Activated naive CD4-positive, alpha-beta T cell treated with anti-CD3 and anti-CD28 coated beads, Interleukin-2, amount 10 ng/mL, durations not matched to agents 7 days and 5 days (primary cell): ENCODE data around the gene CLDN16.

ENCODE experiments used
- CTCF ChIA-PET: fragments of 350-600 bp; sonication (Branson Sonifier 250); formaldehyde crosslinking; loops from one replicate; lab custom pipeline; 2021; ENCODE audit warnings: antibody characterized with exemption; lab: Charles Lee
- DNase-seq: peaks from one replicate; pipeline ENCODE4 v3.0.0-alpha.2; 2020
- H3K27ac Mint-ChIP-seq: one replicate; pipeline ENCODE4 v1.8.0; 2021; ENCODE audit warnings: mild to moderate bottlenecking, moderate library complexity, mixed read lengths
- H3K27me3 Mint-ChIP-seq: one replicate; pipeline ENCODE4 v1.8.0; 2021; ENCODE audit warnings: mild to moderate bottlenecking, mixed read lengths
- H3K36me3 Mint-ChIP-seq: one replicate; pipeline ENCODE4 v1.8.0; 2021; ENCODE audit warnings: mixed read lengths
- H3K4me1 Mint-ChIP-seq: one replicate; pipeline ENCODE4 v1.8.0; 2021; ENCODE audit warnings: mixed read lengths
- H3K4me3 Mint-ChIP-seq: one replicate; pipeline ENCODE4 v1.8.0; 2021; ENCODE audit warnings: mild to moderate bottlenecking, moderate library complexity, mixed read lengths
- H3K9me3 Mint-ChIP-seq: one replicate; pipeline ENCODE4 v1.8.0; 2021; ENCODE audit warnings: mixed read lengths

CLDN16 gene, protein sequence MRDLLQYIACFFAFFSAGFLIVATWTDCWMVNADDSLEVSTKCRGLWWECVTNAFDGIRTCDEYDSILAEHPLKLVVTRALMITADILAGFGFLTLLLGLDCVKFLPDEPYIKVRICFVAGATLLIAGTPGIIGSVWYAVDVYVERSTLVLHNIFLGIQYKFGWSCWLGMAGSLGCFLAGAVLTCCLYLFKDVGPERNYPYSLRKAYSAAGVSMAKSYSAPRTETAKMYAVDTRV

DNA sequence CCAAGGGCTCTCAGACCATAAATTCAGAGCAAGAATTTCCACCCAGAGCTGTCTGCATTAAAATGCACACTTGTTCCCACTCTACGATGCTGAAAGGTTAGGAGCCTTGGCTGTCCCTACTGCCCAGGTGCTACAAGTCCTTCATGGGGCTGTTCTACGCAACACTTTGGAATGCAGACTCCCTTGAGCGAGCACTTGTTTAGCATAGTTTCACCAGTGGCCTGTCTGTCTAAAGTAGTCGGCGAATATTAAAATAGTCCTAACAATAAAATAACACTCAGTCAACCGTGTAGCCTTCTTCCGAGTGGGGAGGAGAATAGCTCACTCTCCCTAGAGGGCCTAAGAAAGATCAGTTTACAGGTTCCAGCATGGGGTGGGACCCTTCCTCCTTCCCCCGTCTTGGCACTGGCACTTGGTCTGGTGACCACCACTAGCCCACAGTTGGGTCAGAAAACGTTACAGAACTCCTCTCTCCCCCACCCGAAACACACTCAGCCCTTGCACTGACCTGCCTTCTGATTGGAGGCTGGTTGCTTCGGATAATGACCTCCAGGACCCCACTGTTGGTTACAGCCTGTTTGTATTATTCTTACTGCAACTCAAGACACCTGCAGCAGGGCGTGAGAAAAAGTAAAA lies at the start of gene CLDN16:
TSS of gene CLDN16 (plus strand) at position 586 of the 636 bp plus-strand sequence. CDS start 167 bp downstream, outside the sequence.
- no peaks in the 10 kb centered on the region for H3K36me3 Mint-ChIP-seq
- CTCF ChIA-PET: no interaction called here
- no peak within 1 kb of the TSS for H3K4me3 Mint-ChIP-seq
- no peaks in the 10 kb centered on the region for H3K27me3 Mint-ChIP-seq
- no peaks in the 10 kb centered on the region for H3K4me1 Mint-ChIP-seq
- no peak within 1 kb of the TSS for H3K27ac Mint-ChIP-seq
- DNase-seq: no peak
- H3K9me3 Mint-ChIP-seq: no peaks in the 10 kb centered on the region

- no peak for DNase-seq
- H3K4me3 Mint-ChIP-seq: no peak overlapping the region
- H3K4me1 Mint-ChIP-seq: no peaks in the 10 kb centered on the region
- CTCF ChIA-PET: interaction anchor here (0.6 to 1.4 kb wide), 3 partner anchors 13 to 825 kb away, joined by 3 to 4 read pairs (median 3); partner anchors contain the start of gene CLDN1
- no peaks in the 10 kb centered on the region for H3K9me3 Mint-ChIP-seq
- H3K36me3 Mint-ChIP-seq: no peaks in the 10 kb centered on the region
- no peaks in the 10 kb centered on the region for H3K27me3 Mint-ChIP-seq
- no peak overlapping the region for H3K27ac Mint-ChIP-seq
These were observed 49.2 kb upstream of the CLDN16 start for GRCh38 chr3:190338717-190339116.

GRCh38 chr3:190339130-190339529 lies 48.8 kb upstream of the CLDN16 start:
- CTCF ChIA-PET: interaction anchor here (1.0 to 1.4 kb wide), 2 partner anchors 14 to 17 kb away, joined by 3 to 4 read pairs; partner anchors contain the start of gene CLDN1
- H3K36me3 Mint-ChIP-seq: no peaks in the 10 kb centered on the region
- H3K27me3 Mint-ChIP-seq: no peaks in the 10 kb centered on the region
- no peak for DNase-seq
- no peaks in the 10 kb centered on the region for H3K4me1 Mint-ChIP-seq
- no peak overlapping the region for H3K27ac Mint-ChIP-seq
- H3K9me3 Mint-ChIP-seq: no peaks in the 10 kb centered on the region
- no peak overlapping the region for H3K4me3 Mint-ChIP-seq

- H3K27me3 Mint-ChIP-seq: no peaks in the 10 kb centered on the region
- no peak for DNase-seq
- no peaks in the 10 kb centered on the region for H3K36me3 Mint-ChIP-seq
- CTCF ChIA-PET: interaction anchor here (1.2 kb wide), 1 partner anchor 19 kb away, joined by 3 read pairs; no protein-coding TSS in a partner anchor
- H3K27ac Mint-ChIP-seq: no peak overlapping the region
- no peaks in the 10 kb centered on the region for H3K9me3 Mint-ChIP-seq
- H3K4me3 Mint-ChIP-seq: no peak overlapping the region
- H3K4me1 Mint-ChIP-seq: no peaks in the 10 kb centered on the region
These were observed 47.9 kb upstream of the CLDN16 start for GRCh38 chr3:190340071-190340470.

- no peak for DNase-seq
- Mint-ChIP-seq H3K4me1 (no peaks in the 10 kb centered on the region), H3K27ac (no peak overlapping the region), H3K27me3 (no peaks in the 10 kb centered on the region), H3K9me3 (no peaks in the 10 kb centered on the region), H3K4me3 (no peak overlapping the region), H3K36me3 (no peaks in the 10 kb centered on the region)
- CTCF ChIA-PET: interaction anchor here (0.7 kb wide), 1 partner anchor 18 kb away, joined by 3 read pairs; no protein-coding TSS in a partner anchor
These were observed 42.7 kb upstream of the CLDN16 start for GRCh38 chr3:190345027-190345821.

- Mint-ChIP-seq H3K4me3 (no peak overlapping the region), H3K9me3 (no peaks in the 10 kb centered on the region), H3K27me3 (no peaks in the 10 kb centered on the region), H3K36me3 (no peaks in the 10 kb centered on the region), H3K27ac (no peak overlapping the region), H3K4me1 (no peaks in the 10 kb centered on the region)
- CTCF ChIA-PET: no interaction called here
- no peak for DNase-seq
These were observed 42.1 kb upstream of the CLDN16 start for GRCh38 chr3:190345878-190346277.

GRCh38 chr3:190346541-190346940 lies 41.4 kb upstream of the CLDN16 start:
- Mint-ChIP-seq H3K4me3 (no peak overlapping the region), H3K27ac (no peak overlapping the region), H3K27me3 (no peaks in the 10 kb centered on the region), H3K4me1 (no peaks in the 10 kb centered on the region), H3K9me3 (no peaks in the 10 kb centered on the region), H3K36me3 (no peaks in the 10 kb centered on the region)
- CTCF ChIA-PET: no interaction called here
- no peak for DNase-seq

GRCh38 chr3:190352861-190353457 lies 35.0 kb upstream of the CLDN16 start:
- DNase-seq: no peak
- Mint-ChIP-seq H3K9me3 (no peaks in the 10 kb centered on the region), H3K36me3 (no peaks in the 10 kb centered on the region), H3K4me3 (no peak overlapping the region), H3K4me1 (no peaks in the 10 kb centered on the region), H3K27me3 (no peaks in the 10 kb centered on the region), H3K27ac (no peak overlapping the region)
- CTCF ChIA-PET: no interaction called here

GRCh38 chr3:190356246-190356645 lies 31.7 kb upstream of the CLDN16 start:
- Mint-ChIP-seq H3K9me3 (no peaks in the 10 kb centered on the region), H3K27me3 (no peaks in the 10 kb centered on the region), H3K4me3 (no peak overlapping the region), H3K4me1 (no peaks in the 10 kb centered on the region), H3K36me3 (no peaks in the 10 kb centered on the region), H3K27ac (no peak overlapping the region)
- CTCF ChIA-PET: no interaction called here
- no peak for DNase-seq

GRCh38 chr3:190357468-190357867 lies 30.5 kb upstream of the CLDN16 start:
- Mint-ChIP-seq H3K4me3 (no peak overlapping the region), H3K27me3 (no peaks in the 10 kb centered on the region), H3K27ac (no peak overlapping the region), H3K36me3 (no peaks in the 10 kb centered on the region), H3K9me3 (no peaks in the 10 kb centered on the region), H3K4me1 (no peaks in the 10 kb centered on the region)
- CTCF ChIA-PET: no interaction called here
- DNase-seq: no peak

DNA sequence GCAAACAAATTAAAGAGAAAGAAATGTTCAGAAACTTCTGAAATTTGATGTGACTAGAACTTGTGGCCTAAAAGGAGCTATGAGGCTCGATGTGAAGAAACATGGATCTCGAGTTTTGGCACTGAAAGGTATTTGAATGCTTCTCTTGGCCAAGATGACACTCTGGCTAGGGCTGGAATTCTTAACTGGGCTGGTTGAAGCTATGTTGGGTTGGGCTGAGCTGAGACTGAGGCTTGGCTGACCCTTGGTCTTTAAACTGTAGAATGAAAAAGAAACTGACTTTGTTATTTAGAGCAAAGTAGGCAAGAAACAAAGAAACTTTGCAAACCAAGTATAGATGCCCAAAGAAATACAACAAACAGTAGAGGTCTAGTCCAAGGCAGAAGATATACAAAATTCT lies 28.1 kb upstream of the CLDN16 start:
- H3K9me3 Mint-ChIP-seq: no peaks in the 10 kb centered on the region

GRCh38 chr3:190360228-190360627 lies 27.7 kb upstream of the CLDN16 start:
- Mint-ChIP-seq H3K9me3 (no peaks in the 10 kb centered on the region), H3K4me3 (no peak overlapping the region), H3K4me1 (no peaks in the 10 kb centered on the region), H3K27ac (no peak overlapping the region), H3K36me3 (no peaks in the 10 kb centered on the region), H3K27me3 (no peaks in the 10 kb centered on the region)
- CTCF ChIA-PET: interaction anchor here (0.6 kb wide), 1 partner anchor 473 kb away, joined by 3 read pairs; no protein-coding TSS in a partner anchor
- DNase-seq: no peak

More for the DNA sequence above, 28.1 kb upstream of the CLDN16 start:
- Mint-ChIP-seq H3K27me3 (no peaks in the 10 kb centered on the region), H3K4me3 (no peak overlapping the region), H3K4me1 (no peaks in the 10 kb centered on the region), H3K27ac (no peak overlapping the region), H3K36me3 (no peaks in the 10 kb centered on the region)
- no peak for DNase-seq
- CTCF ChIA-PET: interaction anchor here (0.6 kb wide), 1 partner anchor 472 kb away, joined by 3 read pairs; no protein-coding TSS in a partner anchor

- Mint-ChIP-seq H3K27ac (no peak overlapping the region), H3K4me1 (no peaks in the 10 kb centered on the region), H3K9me3 (no peaks in the 10 kb centered on the region), H3K36me3 (no peaks in the 10 kb centered on the region), H3K4me3 (no peak overlapping the region), H3K27me3 (no peaks in the 10 kb centered on the region)
- CTCF ChIA-PET: no interaction called here
- no peak for DNase-seq
These were observed 26.2 kb upstream of the CLDN16 start for GRCh38 chr3:190361791-190362190.

DNA sequence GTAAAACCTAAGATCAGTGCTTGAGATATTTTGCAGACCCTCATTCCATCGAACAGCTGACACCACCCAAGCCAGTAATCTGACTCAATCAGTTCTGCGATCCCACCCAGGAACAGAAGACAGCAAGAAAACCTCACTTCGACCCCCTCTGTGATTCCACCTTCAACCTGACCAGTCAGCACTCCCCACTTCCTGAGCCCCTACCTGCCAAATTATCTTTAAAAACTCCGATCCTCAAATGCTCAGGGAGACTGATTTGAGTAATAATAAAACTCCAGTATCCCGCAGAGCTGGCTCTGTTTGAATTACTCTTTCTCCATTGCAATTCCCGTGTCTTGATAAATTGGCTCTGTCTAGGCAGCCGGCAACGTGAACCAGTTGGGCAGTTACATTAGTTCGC lies 25.7 kb upstream of the CLDN16 start:
- H3K4me3 Mint-ChIP-seq: no peak overlapping the region

More for the DNA sequence above, 25.7 kb upstream of the CLDN16 start:
- no peak for DNase-seq
- Mint-ChIP-seq H3K27me3 (no peaks in the 10 kb centered on the region), H3K9me3 (no peaks in the 10 kb centered on the region), H3K4me1 (no peaks in the 10 kb centered on the region), H3K36me3 (no peaks in the 10 kb centered on the region), H3K27ac (no peak overlapping the region)
- CTCF ChIA-PET: no interaction called here
